K562 (cell line): ENCODE measurements around the gene CDH16. TPM values are rescaled to one million over a fixed set of nuclear protein-coding genes. Genes with fewer than 3 reads are reported as not detected.

ENCODE experiments used
- ATAC-seq: fragments of 200-7000 bp; cut with Tn5 transposase; 3 replicates; pipeline ENCODE4 v1.9.1; 2020; ENCODE audit warnings: moderate library complexity
- BruUV-seq: library from RNA; stranded (reverse); fragments of 400-500 nt; replicated peaks from 2 replicates; lab custom pipeline; 2021; lab: Mats Ljungman, UMichigan
- CTCF ChIA-PET: fragments of 300-600 bp; formaldehyde crosslinking; extraction: SDS; loops from one replicate; lab custom pipeline; 2021; ENCODE audit warnings: low intra/inter-chr PET ratio; lab: Yijun Ruan, JAX
- POLR2A ChIA-PET: fragments of 300-600, 350-650 bp; sonication (Branson Sonifier 250); formaldehyde crosslinking; extraction: SDS; loops from one replicate; lab custom pipeline; 2021; ENCODE audit warnings: antibody characterized with exemption, inconsistent platforms; lab: Yijun Ruan, JAX
- DNase-seq, 4 experiments: peaks; one replicate each; pipeline versions ENCODE4 v3.0.0 to v3.0.0-alpha.2; 2011 to 2018; ENCODE audit warnings: low spot score in 3 of 4, mixed read lengths in 3 of 4; ENCODE audit errors: extremely low read depth in 1 of 4
- FAIRE-seq: peaks from 2 replicates; lab custom pipeline; 2011; peaks lifted over from hg19 to GRCh38; lab: Jason Lieb, UNC
- H2AFZ ChIP-seq: 2 replicates; pipeline ENCODE4 v1.6.0; 2011; ENCODE audit warnings: low read depth, low read length, control low read depth, inconsistent platforms
- H3K27ac ChIP-seq: fragments of 200-600 bp; 3 replicates; pipeline ENCODE4 v1.8.0; 2011; ENCODE audit warnings: low read depth, mild to moderate bottlenecking, control low read depth, inconsistent platforms, low read length, moderate library complexity, mixed read lengths; ENCODE audit errors: extremely low read depth
- H3K27me3 ChIP-seq, 2 experiments: fragments of 300-600 bp in 1 of 2; 2 replicates in 1 of 2; 3 replicates in 1 of 2; pipeline versions ENCODE4 v1.6.0 to v1.8.0; 2011; ENCODE audit warnings: inconsistent platforms in 2 of 2, low read length in 2 of 2, mild to moderate bottlenecking in 1 of 2, mixed read lengths in 1 of 2, moderate library complexity in 1 of 2; ENCODE audit not compliant: control insufficient read depth in 2 of 2, insufficient read depth in 2 of 2
- H3K36me3 ChIP-seq: fragments of 300-600 bp; 3 replicates; pipeline ENCODE4 v1.8.0; 2011; ENCODE audit warnings: mild to moderate bottlenecking, low read length, inconsistent platforms; ENCODE audit not compliant: control insufficient read depth, insufficient read depth
- H3K4me1 ChIP-seq, 2 experiments: fragments of 200-600 bp in 1 of 2; replicated peaks in 1 of 2; 2 replicates in 1 of 2; 3 replicates in 1 of 2; pipeline versions ENCODE4 v1.5.1 to v1.8.0; 2011; ENCODE audit warnings: inconsistent platforms in 2 of 2, low read length in 2 of 2, mild to moderate bottlenecking in 1 of 2, mixed read lengths in 1 of 2, moderate library complexity in 1 of 2; ENCODE audit not compliant: control insufficient read depth in 2 of 2, insufficient read depth in 2 of 2
- H3K4me2 ChIP-seq: 2 replicates; pipeline ENCODE4 v1.6.1; 2011; ENCODE audit warnings: low read length, control low read depth, inconsistent platforms, mixed read lengths; ENCODE audit not compliant: insufficient read depth
- H3K4me3 ChIP-seq: fragments of 200-600 bp; sonication (generic), shearing (Covaris generic); 2 replicates; pipeline ENCODE4 v1.5.1; 2016; ENCODE audit warnings: control low read depth, inconsistent platforms
- H3K79me2 ChIP-seq: fragments of 200-600 bp; 3 replicates; pipeline ENCODE4 v1.8.0; 2011; ENCODE audit warnings: low read length, inconsistent platforms; ENCODE audit not compliant: control insufficient read depth, insufficient read depth
- H3K9ac ChIP-seq, 2 experiments: 2 replicates each; pipeline versions ENCODE4 v1.6.0 to v1.6.1; 2011; ENCODE audit warnings: low read depth in 2 of 2, low read length in 2 of 2, control low read depth in 1 of 2, inconsistent platforms in 1 of 2, mild to moderate bottlenecking in 1 of 2, mixed read lengths in 1 of 2; ENCODE audit not compliant: insufficient read depth in 1 of 2
- H3K9me1 ChIP-seq: one replicate; pipeline ENCODE4 v1.6.0; 2011; ENCODE audit warnings: inconsistent platforms, mild to moderate bottlenecking, low read length, moderate library complexity; ENCODE audit not compliant: control insufficient read depth, insufficient read depth
- H3K9me3 ChIP-seq: replicated peaks from 2 replicates; pipeline ENCODE4 v1.5.1; 2011; ENCODE audit warnings: low read depth, low read length, inconsistent platforms; ENCODE audit not compliant: control insufficient read depth, insufficient read depth
- H4K20me1 ChIP-seq: replicated peaks from 2 replicates; pipeline ENCODE4 v1.6.1; 2011; ENCODE audit warnings: low read length, inconsistent platforms, mixed read lengths; ENCODE audit not compliant: control insufficient read depth, insufficient read depth
- ARID3B ChIP-seq: fragments of 250-450 bp; sonication (Bioruptor Pico); IDR thresholded peaks from 2 replicates; pipeline ENCODE4 v1.4.0; 2020; ENCODE audit warnings: borderline replicate concordance
- CBFB ChIP-seq: sonication (generic); formaldehyde crosslinking; IDR thresholded peaks from 2 replicates; pipeline ENCODE4 v1.4.0; 2020; ENCODE audit warnings: mild to moderate bottlenecking, missing genetic modification reagents
- COPS2 ChIP-seq: fragments of 450-650 bp; conservative IDR thresholded peaks from 2 replicates; pipeline ENCODE4 v1.6.1; 2016; ENCODE audit warnings: mild to moderate bottlenecking, moderate library complexity
- ZFX ChIP-seq: sonication (generic); formaldehyde crosslinking; IDR thresholded peaks from 2 replicates; pipeline ENCODE4 v1.8.0; 2022; ENCODE audit warnings: mild to moderate bottlenecking, missing genetic modification reagents, moderate library complexity
- WGBS: fragments of 100-300 bp; shearing (Covaris generic); methylation state at CpG from one replicate; pipeline ENCODE4 v1.1.6; 2016; ENCODE audit warnings: low coverage, mixed read lengths; ENCODE audit not compliant: insufficient coverage; ENCODE audit errors: missing lambda C conversion rate; 5-methylcytosine and 5-hydroxymethylcytosine counted together
- in situ Hi-C: fragments of 300-500 bp; cut with MboI; formaldehyde crosslinking; loops from 4 replicates; pipeline ENCODE4 v1.15.0; 2018; ENCODE audit warnings: inconsistent platforms, mixed read lengths
- intact Hi-C: fragments of 100-400 bp; cut with micrococcal nuclease; formaldehyde crosslinking; loops from 2 replicates; pipeline ENCODE4 v1.14.2; 2022
- polyA plus RNA-seq, 8 experiments: library from polyadenylated mRNA; depleted of rRNA in 4 of 8; stranded (reverse) in 5 of 8; unstranded in 3 of 8; fragments of >200 nt; fragmentation: Nextera tagmentation in 2 of 8; fragmentation: Illumina TruSeq in 1 of 8; extraction: Ambion mirVana in 2 of 8; extraction: Trizol in 1 of 8; gene quantifications; 2 replicates each; pipeline versions ENCODE4 v1.2.1 to v1.2.3, GENCODE V29; 2011 to 2014; ENCODE audit warnings: inconsistent platforms in 1 of 8, missing spikeins in 1 of 8
- total RNA-seq, 7 experiments: library from RNA; depleted of rRNA in 6 of 7; stranded (reverse); fragments of >200 nt in 6 of 7; fragmentation: Illumina TruSeq in 2 of 7; extraction: Trizol in 2 of 7; gene quantifications; 2 replicates each; pipeline versions ENCODE4 v1.2.1 to v1.2.3, GENCODE V29; 2011 to 2021; ENCODE audit warnings: low replicate concordance in 1 of 7

CDH16 gene
- total and polyA plus RNA-seq, 9 of the 15 experiments (the other 6 are each of a cell fraction or from before 2014, with no cell fraction given), result not detected

- 71% methylated on average over 6 of the region's 6 CpGs for WGBS
- Histone ChIP-seq H3K4me2 (peak overlapping the region; percentile 100; the same call in 1 of the 2 replicates), H3K27me3 (no peaks in the 10 kb centered on the region), H3K9me3 (no peaks in the 10 kb centered on the region), H3K79me2 (peaks cover 49% of the 10 kb centered on the region), H3K36me3 (peaks cover 68% of the 10 kb centered on the region; the same call in 2 of the 3 replicates), H4K20me1 (peaks cover 10% of the 10 kb centered on the region; the same call in 1 of the 2 replicates), H3K4me1 (peaks cover 21 to 47% of the 10 kb centered on the region in 2 experiments), H3K9ac (peak overlapping the region; percentile 98 to 100; a peak in 3 of 4 replicates), H3K4me3 (peak overlapping the region; percentile 99; the same call in 1 of the 2 replicates), H3K9me1 (peaks cover 4% of the 10 kb centered on the region), H3K27ac (no peak overlapping the region), H2AFZ (no peak overlapping the region)
- no peak for DNase-seq
- peak; percentile 44 for FAIRE-seq
- ChIA-PET CTCF (interaction anchor here (0.6 kb wide), 1 partner anchor 219 kb away, joined by 3 read pairs; no protein-coding TSS in a partner anchor), POLR2A (interaction anchor here (0.6 kb wide), 2 partner anchors 34 to 475 kb away, joined by 3 read pairs; no protein-coding TSS in a partner anchor)
- intact Hi-C loops, result no loop called here
- ATAC-seq, result no peak
- BruUV-seq, result no TSS peak
- in situ Hi-C loops, result no loop called here
- TF ChIP-seq COPS2 (no peak), ZFX (peak; percentile 12; the same call in 1 of the 2 replicates)
These were observed 17.8 kb upstream of the CDH16 start for GRCh38 chr16:66936462-66936861.

GRCh38 chr16:66935314-66936011, 16.8 kb upstream of the CDH16 start, which contains the start of gene CES2:
CES2 (plus strand) TSS chr16:66935516; CDS start chr16:66935636, 120 bp downstream.
- POLR2A ChIA-PET, result interaction anchor here (0.5 to 0.6 kb wide), 2 partner anchors 33 to 476 kb away, joined by 3 read pairs; no protein-coding TSS in a partner anchor
- Histone ChIP-seq H3K9ac (peak within 1 kb of the TSS; percentile 98 to 100), H3K79me2 (peaks cover 49% of the 10 kb centered on the region), H3K27me3 (no peaks in the 10 kb centered on the region), H3K9me1 (peaks cover 4% of the 10 kb centered on the region), H3K4me1 (peaks cover 21 to 47% of the 10 kb centered on the region in 2 experiments), H3K4me2 (peak within 1 kb of the TSS; percentile 100), H2AFZ (peak within 1 kb of the TSS; percentile 98), H3K9me3 (no peaks in the 10 kb centered on the region), H3K27ac (peak within 1 kb of the TSS; percentile 90), H3K36me3 (peaks cover 60% of the 10 kb centered on the region; the same call in 2 of the 3 replicates), H4K20me1 (peaks cover 10% of the 10 kb centered on the region; the same call in 1 of the 2 replicates), H3K4me3 (peak within 1 kb of the TSS; percentile 99)
- ATAC-seq (peak; percentile 37), FAIRE-seq (no peak), DNase-seq (peak in 3 of 4 experiments; percentile 31 to 60 (median 58))
- intact Hi-C loops, result no loop called here
- CTCF ChIA-PET, result interaction anchor here (0.7 kb wide), 1 partner anchor 41 kb away, joined by 5 read pairs; no protein-coding TSS in a partner anchor
- no TSS peak for BruUV-seq
- in situ Hi-C loops, result no loop called here
- WGBS, result 27% methylated on average over 40 of the region's 44 CpGs
- TF ChIP-seq ARID3B (CRISPR knock-in tag), result no peak
- TF ChIP-seq CBFB (CRISPR knock-in tag), result peak; percentile 74; the same call in 1 of the 2 replicates
